Cerebellar nuclear complex (tissue), 1 donor: ENCODE data around the gene LAMC2.

ENCODE experiments used
- DNase-seq, 2 experiments: peaks; one replicate each; lab custom pipeline; 2025; lab: John Stamatoyannopoulos, UW

Gene LAMC2

DNA sequence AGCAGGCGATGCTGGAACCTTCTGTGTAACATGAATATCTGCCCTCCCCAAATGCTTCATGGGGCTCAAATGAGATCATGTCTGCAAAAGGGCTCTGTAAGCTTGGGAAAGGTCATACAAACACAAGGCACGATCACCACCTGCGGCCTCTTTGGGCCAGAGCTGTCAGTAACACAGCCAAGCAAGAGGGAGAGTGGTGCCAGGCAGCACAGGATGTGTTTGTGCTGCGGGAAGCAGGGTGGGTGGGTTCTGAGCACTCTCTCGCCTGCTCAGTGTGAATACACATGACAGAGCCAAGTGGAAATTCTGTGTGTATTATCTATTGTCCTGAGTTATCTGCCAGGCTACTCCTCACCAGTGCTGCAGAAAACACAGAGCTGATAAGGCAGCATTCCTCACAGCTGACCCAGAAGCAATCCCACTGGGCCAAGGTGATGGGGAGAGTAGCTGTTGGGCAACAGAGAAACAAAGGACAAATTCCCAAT lies 101.2 kb downstream of the LAMC2 start:
- DNase-seq: peak; percentile 76 to 90

DNA sequence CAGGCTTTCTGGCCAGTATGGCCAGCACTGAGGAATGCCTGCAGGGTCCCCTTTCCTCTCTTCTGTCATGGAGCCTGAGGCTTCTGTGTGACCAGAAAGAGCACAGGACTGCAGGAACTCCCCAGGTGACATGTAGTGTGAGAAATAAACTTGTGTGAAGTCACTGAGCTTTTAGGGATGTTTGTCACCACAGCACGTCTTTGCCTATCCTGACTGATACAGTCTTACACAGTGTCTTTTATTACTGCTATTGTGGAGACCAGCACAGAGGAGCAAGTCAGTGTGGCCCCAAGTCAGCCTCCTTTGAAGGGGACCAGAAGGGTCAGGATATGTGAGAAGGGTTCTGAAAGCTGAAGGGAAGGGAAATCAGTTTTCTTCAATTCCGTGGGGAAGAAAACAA lies 102.5 kb downstream of the LAMC2 start:
- no peak for DNase-seq

DNA sequence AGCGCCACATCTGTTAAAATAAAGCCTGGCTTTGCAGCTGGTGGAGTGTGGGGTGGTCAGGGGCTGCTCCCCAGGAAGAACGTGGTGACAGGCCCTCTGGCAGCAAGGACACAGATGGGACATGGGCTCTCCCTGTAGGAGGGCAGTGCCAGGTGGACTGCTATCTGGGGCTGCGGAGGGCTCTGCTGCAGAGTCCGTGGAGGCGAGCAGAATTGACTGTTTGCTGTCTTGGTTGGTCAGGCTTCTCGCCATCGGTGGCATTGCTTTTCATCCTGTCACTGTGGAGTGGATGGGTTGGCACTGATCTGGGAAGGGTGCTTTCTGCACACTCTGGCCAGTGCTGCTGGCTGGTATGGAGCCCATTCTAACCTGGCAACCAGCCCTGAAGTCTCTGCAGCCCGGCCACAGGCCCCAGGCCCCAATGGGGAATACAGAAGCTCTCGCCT lies 103.0 kb downstream of the LAMC2 start:
- DNase-seq: no peak

- no peak for DNase-seq
Observed at GRCh38 chr1:183290628-183291027, 104.6 kb downstream of the LAMC2 start.

- DNase-seq: no peak
Observed at GRCh38 chr1:183291216-183291762, 105.2 kb downstream of the LAMC2 start.

GRCh38 chr1:183291802-183292514 lies 105.9 kb downstream of the LAMC2 start:
- DNase-seq: no peak

- no peak for DNase-seq
Observed at GRCh38 chr1:183293241-183293640, 107.2 kb downstream of the LAMC2 start.

DNA sequence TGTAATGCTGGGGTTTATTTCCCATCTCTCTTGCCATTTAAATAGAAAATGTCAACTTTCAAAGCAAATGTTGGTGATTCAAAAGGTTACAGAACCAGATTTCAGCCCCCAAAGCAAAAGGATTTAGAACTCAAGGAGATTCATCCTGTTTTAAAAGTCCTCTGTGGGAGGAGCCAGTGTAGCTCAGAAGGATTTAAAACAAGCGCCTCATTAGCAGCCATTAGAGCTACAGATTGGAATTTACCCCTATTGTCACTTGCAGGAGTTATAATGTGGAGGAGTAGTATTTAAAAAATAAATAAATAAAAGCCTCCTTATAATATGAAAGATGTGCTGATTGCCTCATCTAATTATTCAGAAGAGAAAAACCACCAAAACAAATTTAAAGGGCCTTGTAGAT lies 107.8 kb downstream of the LAMC2 start:
- no peak for DNase-seq
